Lung (tissue), 12 donors: ENCODE measurements around the gene PKHD1. TPM values are rescaled to one million over a fixed set of nuclear protein-coding genes. Genes with fewer than 3 reads are reported as not detected.

Source experiments
- ATAC-seq: fragments of 200-7000 bp; cut with Tn5 transposase; one replicate; pipeline ENCODE4 v1.9.1; 2020; ENCODE audit warnings: moderate number of reproducible peaks; ENCODE audit not compliant: insufficient read depth, low FRiP score
- DNase-seq, 3 donors: peaks; one replicate each; pipeline ENCODE4 v3.0.0-alpha.2; 2013 to 2017
- H3K27ac ChIP-seq, 2 donors: one replicate each; pipeline ENCODE4 v1.5.1; 2013; ENCODE audit warnings: mild to moderate bottlenecking in 2 of 2, moderate library complexity in 2 of 2, control low read depth in 1 of 2, inconsistent platforms in 1 of 2, low read depth in 1 of 2, low read length in 1 of 2
- H3K27me3 ChIP-seq, 3 donors: one replicate each; pipeline ENCODE4 v1.5.1; 2013; ENCODE audit warnings: low read length in 2 of 3; ENCODE audit not compliant: control insufficient read depth in 3 of 3, insufficient read depth in 3 of 3
- H3K36me3 ChIP-seq, 4 donors: one replicate each; pipeline ENCODE4 v1.5.1; 2013; ENCODE audit warnings: low read length in 4 of 4, mild to moderate bottlenecking in 1 of 4, moderate library complexity in 1 of 4; ENCODE audit not compliant: control insufficient read depth in 4 of 4, insufficient read depth in 4 of 4
- H3K4me1 ChIP-seq, 5 donors: one replicate each; pipeline ENCODE4 v1.5.1; 2013; ENCODE audit warnings: low read length in 5 of 5, mild to moderate bottlenecking in 2 of 5, moderate library complexity in 1 of 5; ENCODE audit not compliant: control insufficient read depth in 5 of 5, insufficient read depth in 5 of 5
- H3K4me3 ChIP-seq: one replicate; pipeline ENCODE4 v1.5.1; 2013; ENCODE audit warnings: mild to moderate bottlenecking, control low read depth, moderate library complexity
- H3K9ac ChIP-seq, 2 donors: one replicate each; pipeline ENCODE4 v1.5.1; 2013; ENCODE audit warnings: low read length in 2 of 2, control low read depth in 1 of 2; ENCODE audit not compliant: insufficient read depth in 1 of 2
- H3K9me3 ChIP-seq, 4 donors: one replicate each; pipeline ENCODE4 v1.5.1; 2013; ENCODE audit warnings: low read length in 3 of 4, mild to moderate bottlenecking in 1 of 4, moderate library complexity in 1 of 4; ENCODE audit not compliant: control insufficient read depth in 4 of 4, insufficient read depth in 3 of 4
- WGBS, 2 donors: extraction: QIAGEN DNeasy Blood & Tissue Kit; methylation state at CpG; one replicate each; pipeline ENCODE4 v1.1.7; 2013; 5-methylcytosine and 5-hydroxymethylcytosine counted together
- polyA plus RNA-seq, 2 donors: library from polyadenylated mRNA; stranded (reverse); fragments of 200-250 nt; gene quantifications; one replicate each; pipeline ENCODE4 v1.2.1, GENCODE V29; 2013
- total RNA-seq, 2 donors: library from RNA; depleted of rRNA in 1 of 2; stranded (reverse); fragments of >200 nt in 1 of 2; gene quantifications; one replicate each; pipeline ENCODE4 v1.2.1, GENCODE V29; 2014 to 2021
- TF ChIP-seq, protein P1 (sequence below): IDR thresholded peaks from 2 replicates; pipeline ENCODE4 v1.5.1; 2012; ENCODE audit warnings: mild to moderate bottlenecking; ENCODE audit errors: control extremely low read depth, extremely low read depth
- donor health status: control.
- donor health status: control.
- donor health status: Bipolar disorder and iron deficiency.
- donor health status: healthy.
- donor health status: DM: yes; HTN: yes; CAD: no.

Gene PKHD1
- total and polyA plus RNA-seq, 4 donors, result 0.01 to 6.1 (median 0.09) TPM

DNA sequence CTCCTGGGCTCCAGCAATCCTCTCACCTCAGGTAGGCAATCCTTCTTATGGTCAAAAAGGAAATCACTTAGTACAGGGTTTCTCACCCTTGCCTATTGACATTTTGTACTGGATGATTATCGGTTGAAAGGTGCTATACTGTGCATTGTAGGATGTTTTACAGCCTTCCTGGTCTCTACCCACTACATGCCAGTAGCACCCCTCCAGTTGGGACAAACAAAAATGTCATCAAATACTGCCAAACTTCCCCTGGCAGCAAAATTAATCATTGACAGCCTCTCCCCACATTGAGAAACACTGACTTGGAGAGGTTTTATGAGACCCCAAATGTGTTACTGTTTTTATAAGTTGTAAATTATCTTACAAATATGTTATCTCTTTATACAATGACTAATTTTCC is 368.1 kb downstream of the PKHD1 start:
- Histone ChIP-seq H3K27ac (no peak overlapping the region), H3K27me3 (no peaks in the 10 kb centered on the region), H3K36me3 (no peaks in the 10 kb centered on the region), H3K4me3 (no peak overlapping the region), H3K9me3 (no peaks in the 10 kb centered on the region), H3K4me1 (no peaks in the 10 kb centered on the region), H3K9ac (no peak overlapping the region)
- ATAC-seq (no peak), DNase-seq (no peak)
- TF ChIP-seq, protein P1, sequence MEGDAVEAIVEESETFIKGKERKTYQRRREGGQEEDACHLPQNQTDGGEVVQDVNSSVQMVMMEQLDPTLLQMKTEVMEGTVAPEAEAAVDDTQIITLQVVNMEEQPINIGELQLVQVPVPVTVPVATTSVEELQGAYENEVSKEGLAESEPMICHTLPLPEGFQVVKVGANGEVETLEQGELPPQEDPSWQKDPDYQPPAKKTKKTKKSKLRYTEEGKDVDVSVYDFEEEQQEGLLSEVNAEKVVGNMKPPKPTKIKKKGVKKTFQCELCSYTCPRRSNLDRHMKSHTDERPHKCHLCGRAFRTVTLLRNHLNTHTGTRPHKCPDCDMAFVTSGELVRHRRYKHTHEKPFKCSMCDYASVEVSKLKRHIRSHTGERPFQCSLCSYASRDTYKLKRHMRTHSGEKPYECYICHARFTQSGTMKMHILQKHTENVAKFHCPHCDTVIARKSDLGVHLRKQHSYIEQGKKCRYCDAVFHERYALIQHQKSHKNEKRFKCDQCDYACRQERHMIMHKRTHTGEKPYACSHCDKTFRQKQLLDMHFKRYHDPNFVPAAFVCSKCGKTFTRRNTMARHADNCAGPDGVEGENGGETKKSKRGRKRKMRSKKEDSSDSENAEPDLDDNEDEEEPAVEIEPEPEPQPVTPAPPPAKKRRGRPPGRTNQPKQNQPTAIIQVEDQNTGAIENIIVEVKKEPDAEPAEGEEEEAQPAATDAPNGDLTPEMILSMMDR, result no peak
- 90 to 92% methylated on average over 1 of the region's 1 CpG for WGBS, 2 donors

DNA sequence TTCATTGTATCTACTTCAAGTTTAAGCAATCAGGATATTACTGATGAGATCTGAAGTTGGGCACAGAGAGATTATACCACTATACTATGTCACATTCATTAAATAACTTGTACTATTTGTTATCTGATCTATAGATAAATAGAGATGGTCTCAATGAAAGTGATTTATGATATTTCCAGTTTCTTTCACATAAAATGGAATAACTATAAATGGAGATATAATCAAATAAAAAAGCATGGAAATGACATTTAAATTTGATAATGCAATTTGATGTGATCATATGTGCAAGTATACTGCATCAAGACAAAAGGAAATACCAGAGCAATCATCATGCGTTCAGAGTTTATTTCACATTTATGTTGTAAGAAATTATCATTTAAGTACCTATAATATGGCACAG is 368.9 kb downstream of the PKHD1 start:
- TF ChIP-seq, protein P1, result no peak
- ATAC-seq (no peak), DNase-seq (no peak)
- 79 to 87% methylated on average over 1 of the region's 1 CpG for WGBS, 2 donors
- Histone ChIP-seq H3K36me3 (no peaks in the 10 kb centered on the region), H3K4me3 (no peak overlapping the region), H3K27me3 (no peaks in the 10 kb centered on the region), H3K9ac (no peak overlapping the region), H3K9me3 (no peaks in the 10 kb centered on the region), H3K27ac (no peak overlapping the region), H3K4me1 (no peaks in the 10 kb centered on the region)

DNA sequence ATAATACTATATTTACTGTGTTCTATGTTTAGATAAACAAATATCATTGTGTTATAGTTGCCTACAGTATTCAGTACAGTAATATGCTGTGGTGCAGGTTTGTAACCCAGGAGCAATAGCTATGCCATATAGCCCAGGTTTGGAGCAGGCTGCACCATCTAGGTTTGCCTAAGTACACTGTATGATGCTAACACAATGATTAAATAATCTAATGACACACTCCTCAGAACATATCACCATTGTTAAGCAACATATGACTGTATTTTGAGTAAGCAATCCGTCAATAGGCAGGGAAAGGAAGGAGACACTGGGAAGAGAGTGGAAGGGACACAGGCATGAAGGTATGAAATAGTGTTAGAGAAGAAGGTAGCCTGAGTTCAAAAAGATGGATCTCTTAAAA is 369.9 kb downstream of the PKHD1 start:
- H3K27me3 ChIP-seq, result no peaks in the 10 kb centered on the region
- H3K27ac ChIP-seq, result no peak overlapping the region
- no peak overlapping the region for H3K9ac ChIP-seq
- H3K4me3 ChIP-seq, result no peak overlapping the region
- WGBS, 2 donors, result 88 to 100% methylated on average over 1 of the region's 1 CpG
- no peaks in the 10 kb centered on the region for H3K36me3 ChIP-seq
- TF ChIP-seq, protein P1, result no peak
- DNase-seq, result no peak
- no peaks in the 10 kb centered on the region for H3K4me1 ChIP-seq
- no peaks in the 10 kb centered on the region for H3K9me3 ChIP-seq
- ATAC-seq, result no peak

DNA sequence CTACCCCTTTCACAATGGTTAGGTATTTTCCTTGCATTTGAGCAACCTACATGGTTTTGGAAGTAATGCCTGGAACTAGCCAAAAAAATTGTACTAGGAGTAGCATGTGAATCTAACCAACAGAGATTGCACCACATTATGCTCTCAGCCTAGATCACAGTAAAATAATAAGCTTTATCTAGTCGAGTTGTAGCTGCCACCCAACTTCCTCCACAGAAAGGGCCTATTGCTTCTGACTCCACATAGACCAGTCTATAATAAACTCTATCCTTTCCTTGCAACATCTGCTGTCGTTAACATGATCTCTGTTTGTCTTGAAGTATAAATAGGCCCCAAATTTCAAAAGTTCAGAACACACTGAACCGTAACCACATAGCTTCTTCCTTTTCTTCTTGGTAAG is 375.5 kb downstream of the PKHD1 start:
- Histone ChIP-seq H3K27ac (no peak overlapping the region), H3K9ac (no peak overlapping the region), H3K4me3 (no peak overlapping the region), H3K4me1 (no peaks in the 10 kb centered on the region), H3K9me3 (no peaks in the 10 kb centered on the region), H3K27me3 (no peaks in the 10 kb centered on the region), H3K36me3 (no peaks in the 10 kb centered on the region)
- ATAC-seq (no peak), DNase-seq (no peak)
- 75 to 77% methylated on average over 3 of the region's 3 CpGs for WGBS, 2 donors
- TF ChIP-seq, protein P1, result no peak
